ENCODE results near the gene ELN. TPM values are rescaled to one million over a fixed set of nuclear protein-coding genes. Genes with fewer than 3 reads are reported as not detected.

The ELN gene
- total RNA-seq, 1 experiment from 2014 or later, result not detected

DNA sequence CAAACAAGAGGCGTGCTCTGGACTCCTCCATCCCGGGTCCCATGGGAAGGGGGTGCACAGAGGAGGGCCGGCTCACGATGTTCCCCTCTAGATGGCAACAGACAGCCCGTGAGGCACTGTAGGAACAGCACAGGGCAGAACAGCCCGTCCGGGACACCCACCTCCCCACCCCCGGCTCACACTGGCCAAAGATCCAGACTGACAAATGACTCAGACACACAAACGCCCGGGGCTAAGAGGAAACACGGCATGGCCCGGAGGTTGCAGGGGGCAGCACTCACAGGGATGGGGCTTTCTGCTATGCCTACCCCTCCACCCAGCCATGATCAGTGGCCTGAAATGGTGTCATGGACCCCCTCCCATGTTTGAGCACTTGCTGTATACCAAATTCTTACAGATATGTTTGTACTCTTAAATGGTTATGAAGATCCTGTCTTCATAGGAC, 4.9 kb upstream of the ELN start:
- no peak for DNase-seq
- no peak overlapping the region for H3K4me2 ChIP-seq (ENCODE audit: low read depth, low read length, poor library complexity, severe bottlenecking)

DNA sequence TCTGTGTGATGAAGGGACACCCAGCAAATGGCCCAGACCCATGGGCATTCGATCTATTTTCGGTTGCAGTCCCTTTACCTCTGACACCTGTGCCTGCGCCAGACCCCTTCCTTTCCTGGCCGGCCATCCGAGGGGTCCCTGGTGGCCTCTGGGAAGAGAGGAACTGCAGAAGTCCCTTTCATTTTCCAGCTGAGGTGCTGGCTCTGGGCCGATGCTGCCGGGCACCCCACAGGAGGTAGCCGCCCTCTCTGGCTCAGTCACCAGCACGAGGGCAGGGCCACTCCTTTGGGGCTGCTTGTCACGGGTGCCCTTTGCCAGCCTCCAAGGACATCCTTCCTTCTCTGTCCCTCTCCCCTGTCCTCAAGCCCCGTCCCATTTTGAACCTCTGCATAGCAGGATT, 4.2 kb upstream of the ELN start:
- no peaks in the 10 kb centered on the region for H3K36me3 ChIP-seq (ENCODE audit: insufficient read depth, low read length)
- H3K27ac ChIP-seq (ENCODE audit: low read length), result no peak overlapping the region
- no peak overlapping the region for H3K4me3 ChIP-seq (ENCODE audit: low read length)
- H4K20me1 ChIP-seq (ENCODE audit: insufficient read depth, low read depth, low read length), result no peaks in the 10 kb centered on the region
- H3K4me2 ChIP-seq (ENCODE audit: low read depth, low read length, poor library complexity, severe bottlenecking), result no peak overlapping the region
- no peak for DNase-seq
- H3K9me3 ChIP-seq (ENCODE audit: low read length), result no peaks in the 10 kb centered on the region
- H2AFZ ChIP-seq (ENCODE audit: low read length), result no peak overlapping the region
- H3K9me2 ChIP-seq (replicated peaks; ENCODE audit: insufficient read depth, low read length), result no peaks in the 10 kb centered on the region
- no peaks in the 10 kb centered on the region for H3K79me2 ChIP-seq (ENCODE audit: low read length)
- no peak overlapping the region for H3K9ac ChIP-seq (ENCODE audit: low read length)
- H3K4me1 ChIP-seq (ENCODE audit: low read length), result no peaks in the 10 kb centered on the region
- H3K27me3 ChIP-seq (ENCODE audit: low read length), result no peaks in the 10 kb centered on the region

More for the DNA sequence above, 4.9 kb upstream of the ELN start:
- Histone ChIP-seq H3K79me2 (ENCODE audit: low read length) (no peaks in the 10 kb centered on the region), H3K27me3 (ENCODE audit: low read length) (no peaks in the 10 kb centered on the region), H3K27ac (ENCODE audit: low read length) (no peak overlapping the region), H3K36me3 (ENCODE audit: insufficient read depth, low read length) (no peaks in the 10 kb centered on the region), H3K9me3 (ENCODE audit: low read length) (no peaks in the 10 kb centered on the region), H3K9ac (ENCODE audit: low read length) (no peak overlapping the region), H3K4me1 (ENCODE audit: low read length) (no peaks in the 10 kb centered on the region), H4K20me1 (ENCODE audit: insufficient read depth, low read depth, low read length) (no peaks in the 10 kb centered on the region), H2AFZ (ENCODE audit: low read length) (no peak overlapping the region), H3K9me2 (replicated peaks; ENCODE audit: insufficient read depth, low read length) (no peaks in the 10 kb centered on the region), H3K4me3 (ENCODE audit: low read length) (no peak overlapping the region)

DNA sequence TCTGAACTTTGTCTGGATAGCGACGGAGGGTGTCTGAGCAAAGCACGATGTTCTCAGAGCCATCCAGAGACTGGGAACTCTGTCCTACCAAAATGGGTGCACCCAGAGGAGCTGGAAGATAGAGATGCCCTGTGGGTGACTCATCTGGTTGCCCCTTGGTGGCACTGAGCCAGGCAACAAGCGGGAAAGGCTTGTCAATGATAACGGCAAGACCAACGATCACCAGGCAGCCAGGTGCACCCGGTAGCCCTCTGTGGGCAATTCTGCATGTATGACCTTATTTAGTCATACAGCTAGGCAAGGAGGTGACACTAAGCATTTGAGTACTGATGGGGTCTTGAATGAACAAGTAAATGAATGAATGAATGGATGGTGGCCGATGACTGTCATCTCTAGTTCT, 2.8 kb upstream of the ELN start:
- no peaks in the 10 kb centered on the region for H4K20me1 ChIP-seq (ENCODE audit: insufficient read depth, low read depth, low read length)
- no peak overlapping the region for H3K9ac ChIP-seq (ENCODE audit: low read length)
- no peak overlapping the region for H3K27ac ChIP-seq (ENCODE audit: low read length)
- no peak overlapping the region for H3K4me3 ChIP-seq (ENCODE audit: low read length)
- no peaks in the 10 kb centered on the region for H3K9me2 ChIP-seq (replicated peaks; ENCODE audit: insufficient read depth, low read length)
- no peaks in the 10 kb centered on the region for H3K79me2 ChIP-seq (ENCODE audit: low read length)
- no peaks in the 10 kb centered on the region for H3K27me3 ChIP-seq (ENCODE audit: low read length)
- no peaks in the 10 kb centered on the region; the same call in 1 of the 2 replicates for H3K4me1 ChIP-seq (ENCODE audit: low read length)
- no peak overlapping the region for H2AFZ ChIP-seq (ENCODE audit: low read length)
- H3K9me3 ChIP-seq (ENCODE audit: low read length), result no peaks in the 10 kb centered on the region
- no peaks in the 10 kb centered on the region for H3K36me3 ChIP-seq (ENCODE audit: insufficient read depth, low read length)
- no peak for DNase-seq
- H3K4me2 ChIP-seq (ENCODE audit: low read depth, low read length, poor library complexity, severe bottlenecking), result no peak overlapping the region

DNA sequence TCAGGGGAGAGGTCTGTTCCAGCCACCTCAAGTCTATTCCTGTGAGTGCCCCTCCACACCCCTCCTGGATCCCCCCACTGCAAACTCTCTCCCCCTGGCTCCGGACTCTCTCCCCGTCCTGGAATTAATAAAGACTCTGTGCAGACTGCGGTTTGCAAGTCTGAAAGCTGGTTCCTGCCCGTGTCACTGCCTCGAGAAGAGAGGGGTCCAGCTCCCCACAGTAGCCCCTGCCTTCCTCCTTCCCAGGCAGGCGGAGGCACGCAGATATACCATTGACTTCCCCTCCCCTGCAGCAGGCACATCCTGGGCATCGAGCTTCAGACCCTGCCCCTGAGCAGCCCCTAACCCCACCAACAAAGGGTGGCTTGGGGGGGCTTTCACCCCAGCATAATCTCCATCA, 2.2 kb upstream of the ELN start:
- Histone ChIP-seq H3K27me3 (ENCODE audit: low read length) (no peaks in the 10 kb centered on the region), H4K20me1 (ENCODE audit: insufficient read depth, low read depth, low read length) (no peaks in the 10 kb centered on the region)

DNA sequence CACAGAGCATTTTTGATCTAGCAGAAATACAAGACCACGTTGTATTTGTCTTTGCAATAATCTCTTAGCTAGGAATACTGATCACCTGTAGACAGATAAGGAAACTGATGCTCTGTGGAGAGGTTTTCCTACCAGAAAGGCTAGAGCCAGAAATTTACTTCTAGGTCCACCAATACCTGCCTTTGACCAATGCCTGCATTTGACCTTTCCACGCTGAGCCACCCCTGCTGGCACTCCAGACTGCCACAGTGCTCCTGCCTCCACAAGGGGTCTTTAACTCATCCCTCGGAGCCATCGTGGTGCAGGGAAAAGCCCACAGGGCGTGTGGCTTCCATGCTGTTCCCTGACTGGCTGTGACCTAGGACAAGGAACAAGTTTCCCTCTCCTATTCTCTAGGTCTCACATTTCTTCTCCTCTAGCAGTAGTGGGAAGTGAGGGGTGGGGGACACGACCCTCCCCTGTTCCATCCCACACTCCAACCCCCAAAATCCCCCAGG, 1.5 kb upstream of the ELN start:
- Histone ChIP-seq H3K9me2 (replicated peaks; ENCODE audit: insufficient read depth, low read length) (no peaks in the 10 kb centered on the region), H3K9me3 (ENCODE audit: low read length) (no peaks in the 10 kb centered on the region), H3K4me2 (ENCODE audit: low read depth, low read length, poor library complexity, severe bottlenecking) (no peak overlapping the region), H3K79me2 (ENCODE audit: low read length) (no peaks in the 10 kb centered on the region), H3K27ac (ENCODE audit: low read length) (no peak overlapping the region), H3K27me3 (ENCODE audit: low read length) (no peaks in the 10 kb centered on the region), H3K9ac (ENCODE audit: low read length) (no peak overlapping the region), H3K36me3 (ENCODE audit: insufficient read depth, low read length) (no peaks in the 10 kb centered on the region), H2AFZ (ENCODE audit: low read length) (no peak overlapping the region), H3K4me3 (ENCODE audit: low read length) (no peak overlapping the region), H4K20me1 (ENCODE audit: insufficient read depth, low read depth, low read length) (no peaks in the 10 kb centered on the region), H3K4me1 (ENCODE audit: low read length) (no peaks in the 10 kb centered on the region; the same call in 1 of the 2 replicates)
- no peak for DNase-seq

More for the DNA sequence above, 2.2 kb upstream of the ELN start:
- Histone ChIP-seq H3K36me3 (ENCODE audit: insufficient read depth, low read length) (no peaks in the 10 kb centered on the region), H3K4me3 (ENCODE audit: low read length) (no peak overlapping the region), H3K79me2 (ENCODE audit: low read length) (no peaks in the 10 kb centered on the region), H2AFZ (ENCODE audit: low read length) (no peak overlapping the region), H3K27ac (ENCODE audit: low read length) (no peak overlapping the region), H3K9ac (ENCODE audit: low read length) (no peak overlapping the region), H3K9me2 (replicated peaks; ENCODE audit: insufficient read depth, low read length) (no peaks in the 10 kb centered on the region), H3K4me1 (ENCODE audit: low read length) (no peaks in the 10 kb centered on the region; the same call in 1 of the 2 replicates), H3K9me3 (ENCODE audit: low read length) (no peaks in the 10 kb centered on the region), H3K4me2 (ENCODE audit: low read depth, low read length, poor library complexity, severe bottlenecking) (no peak overlapping the region)
- DNase-seq, result no peak

DNA sequence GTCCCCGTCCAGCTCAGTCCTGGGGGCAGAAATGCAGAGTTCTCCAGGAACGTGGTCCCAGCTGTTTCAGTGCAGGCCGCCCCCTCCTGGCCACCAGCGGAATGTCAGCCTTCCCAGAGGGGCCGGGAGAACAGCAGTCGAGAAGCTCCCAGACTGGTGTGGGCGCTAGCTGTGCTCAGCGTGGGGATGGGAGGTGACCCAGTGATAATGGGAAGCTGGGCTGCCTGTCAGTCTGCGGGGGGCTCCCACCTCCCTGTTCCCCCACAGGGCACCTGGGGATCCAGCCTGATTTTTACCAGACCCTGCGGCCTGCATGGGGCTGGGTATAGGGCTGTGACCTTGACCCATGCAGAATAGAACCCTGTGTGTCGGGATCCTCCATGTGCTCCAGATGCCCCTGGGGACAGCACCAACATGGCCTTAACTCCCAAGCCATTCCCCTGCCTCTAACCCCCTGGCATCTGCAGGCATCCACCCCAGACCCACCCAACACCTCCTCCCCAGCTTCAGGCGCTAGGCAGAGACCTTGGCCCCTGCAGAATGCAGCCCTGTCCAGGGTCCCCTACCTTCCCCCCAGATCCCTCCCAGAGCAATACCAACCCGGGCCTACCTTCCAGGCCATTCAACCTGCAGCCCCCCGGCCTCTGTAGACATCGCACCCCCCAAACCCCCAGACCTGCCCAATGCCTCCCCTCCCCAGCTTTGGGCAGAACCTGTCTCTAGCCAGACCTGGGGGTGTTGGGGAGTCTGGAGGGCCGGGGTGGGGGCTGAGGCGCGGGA, 880 bp upstream of the ELN start:
- Histone ChIP-seq H3K9ac (ENCODE audit: low read length) (no peak overlapping the region), H3K4me3 (ENCODE audit: low read length) (no peak overlapping the region), H4K20me1 (ENCODE audit: insufficient read depth, low read depth, low read length) (no peaks in the 10 kb centered on the region), H3K4me1 (ENCODE audit: low read length) (no peaks in the 10 kb centered on the region; the same call in 1 of the 2 replicates), H3K27ac (ENCODE audit: low read length) (no peak overlapping the region), H3K79me2 (ENCODE audit: low read length) (no peaks in the 10 kb centered on the region), H3K27me3 (ENCODE audit: low read length) (no peaks in the 10 kb centered on the region), H3K9me2 (replicated peaks; ENCODE audit: insufficient read depth, low read length) (no peaks in the 10 kb centered on the region), H2AFZ (ENCODE audit: low read length) (no peak overlapping the region), H3K36me3 (ENCODE audit: insufficient read depth, low read length) (no peaks in the 10 kb centered on the region), H3K4me2 (ENCODE audit: low read depth, low read length, poor library complexity, severe bottlenecking) (no peak overlapping the region), H3K9me3 (ENCODE audit: low read length) (no peaks in the 10 kb centered on the region)
- peak; percentile 85 for DNase-seq

DNA sequence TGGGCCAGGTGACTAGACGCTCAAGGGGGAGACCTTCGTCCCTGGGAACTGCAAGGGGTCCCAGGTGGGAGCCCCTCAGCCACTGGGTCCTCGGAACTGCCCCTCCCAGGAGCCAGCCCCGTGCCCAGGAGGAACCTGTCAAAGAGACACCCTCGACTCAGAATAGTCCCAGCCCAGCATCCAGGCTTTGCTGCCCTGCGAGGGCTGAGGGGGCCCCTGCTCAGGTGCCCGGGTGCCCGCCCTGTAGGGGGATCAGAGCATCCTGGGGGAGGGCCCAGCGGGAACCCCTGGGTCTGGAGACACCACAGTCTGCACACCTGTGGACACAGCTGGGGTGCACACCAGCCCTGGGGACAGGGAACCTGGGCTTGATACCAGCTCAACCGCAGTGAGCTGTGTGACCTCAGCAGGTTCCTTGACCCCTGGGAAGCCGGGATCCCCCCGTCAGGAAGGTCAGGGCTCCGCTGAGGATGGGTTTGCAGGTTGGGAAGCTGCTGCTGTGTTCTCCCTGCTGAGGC, 407 bp downstream of the ELN start:
- no peak overlapping the region for H3K4me3 ChIP-seq (ENCODE audit: low read length)
- no peaks in the 10 kb centered on the region for H3K27me3 ChIP-seq (ENCODE audit: low read length)
- no peaks in the 10 kb centered on the region for H4K20me1 ChIP-seq (ENCODE audit: insufficient read depth, low read depth, low read length)
- H3K36me3 ChIP-seq (ENCODE audit: insufficient read depth, low read length), result no peaks in the 10 kb centered on the region
- no peaks in the 10 kb centered on the region for H3K79me2 ChIP-seq (ENCODE audit: low read length)
- no peak overlapping the region for H3K9ac ChIP-seq (ENCODE audit: low read length)
- no peak for DNase-seq
- no peak overlapping the region for H2AFZ ChIP-seq (ENCODE audit: low read length)
- H3K27ac ChIP-seq (ENCODE audit: low read length), result no peak overlapping the region
- H3K9me2 ChIP-seq (replicated peaks; ENCODE audit: insufficient read depth, low read length), result no peaks in the 10 kb centered on the region
- no peaks in the 10 kb centered on the region for H3K9me3 ChIP-seq (ENCODE audit: low read length)
- no peak overlapping the region for H3K4me2 ChIP-seq (ENCODE audit: low read depth, low read length, poor library complexity, severe bottlenecking)
- no peaks in the 10 kb centered on the region; the same call in 1 of the 2 replicates for H3K4me1 ChIP-seq (ENCODE audit: low read length)

DNA sequence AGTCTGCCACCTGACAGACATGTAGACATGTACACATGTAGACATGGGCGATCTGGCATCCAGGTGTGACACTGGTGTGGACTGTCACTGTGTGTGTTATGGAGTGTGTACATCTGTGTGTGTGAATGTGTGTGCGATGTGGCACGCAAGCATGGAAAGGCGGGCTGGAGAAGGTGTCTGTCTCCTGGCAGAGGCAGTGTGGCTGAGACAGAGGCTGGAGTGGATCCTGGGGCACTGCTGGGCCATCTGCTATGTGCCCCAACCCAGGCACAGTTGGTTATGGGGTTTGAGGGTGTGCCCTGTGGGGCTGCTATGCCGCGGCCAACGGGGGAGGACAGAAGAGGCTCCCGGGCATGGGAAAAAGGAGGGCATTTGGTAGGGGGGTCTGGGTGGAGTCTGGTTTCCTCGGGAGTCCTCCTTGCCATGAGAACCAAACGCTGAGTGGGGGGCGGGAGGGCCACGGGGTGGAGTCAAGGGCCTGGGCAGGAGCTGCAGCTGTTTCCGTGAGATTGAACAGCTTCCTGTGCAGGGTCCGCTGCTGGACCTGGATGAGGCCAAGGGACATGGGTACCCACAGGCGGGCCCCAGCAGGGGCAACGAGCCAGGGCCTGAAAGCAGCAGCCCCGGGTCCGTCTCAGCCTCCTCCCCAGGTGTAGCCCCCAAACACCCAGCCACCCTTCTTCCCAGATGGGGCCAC, 1.3 kb downstream of the ELN start:
- no peaks in the 10 kb centered on the region for H4K20me1 ChIP-seq (ENCODE audit: insufficient read depth, low read depth, low read length)
- DNase-seq, result no peak
- no peak overlapping the region for H3K4me2 ChIP-seq (ENCODE audit: low read depth, low read length, poor library complexity, severe bottlenecking)
- no peak overlapping the region for H2AFZ ChIP-seq (ENCODE audit: low read length)
- no peaks in the 10 kb centered on the region for H3K27me3 ChIP-seq (ENCODE audit: low read length)
- no peak overlapping the region for H3K4me3 ChIP-seq (ENCODE audit: low read length)
- no peaks in the 10 kb centered on the region for H3K9me3 ChIP-seq (ENCODE audit: low read length)
- no peaks in the 10 kb centered on the region for H3K79me2 ChIP-seq (ENCODE audit: low read length)
- no peaks in the 10 kb centered on the region for H3K36me3 ChIP-seq (ENCODE audit: insufficient read depth, low read length)
- no peak overlapping the region for H3K27ac ChIP-seq (ENCODE audit: low read length)
- H3K9ac ChIP-seq (ENCODE audit: low read length), result no peak overlapping the region
- no peaks in the 10 kb centered on the region; the same call in 1 of the 2 replicates for H3K4me1 ChIP-seq (ENCODE audit: low read length)
- no peaks in the 10 kb centered on the region for H3K9me2 ChIP-seq (replicated peaks; ENCODE audit: insufficient read depth, low read length)

All from Karpas-422 (cell line).